GM19372 (cell line): ENCODE results near the gene AGR3.
A peak's percentile ranks its signal among the peaks of the same experiment; 100 is the strongest.
"Not testable (repeated sequence)": the region's sequence is repeated elsewhere in the genome, so short reads cannot be mapped to it uniquely, and the experiment has no call there.

Experiments
- ATAC-seq: cut with Tn5 transposase; IDR thresholded peaks from one replicate; pipeline ENCODE4 v1.9.1; 2021; ENCODE audit warnings: mild to moderate bottlenecking, low read depth, moderate library complexity; ENCODE audit not compliant: unreplicated experiment

AGR3 gene

GRCh38 chr7:16891874-16892643 lies 10.3 kb upstream of the AGR3 start:
- no peak for ATAC-seq

GRCh38 chr7:16891338-16891737 lies 9.6 kb upstream of the AGR3 start:
- peak; percentile 66 for ATAC-seq

- no peak for ATAC-seq
Measured at GRCh38 chr7:16889851-16890415, 8.2 kb upstream of the AGR3 start.

- ATAC-seq, result no peak
Measured at GRCh38 chr7:16889305-16889704, 7.5 kb upstream of the AGR3 start.

GRCh38 chr7:16883918-16884317 lies 2.1 kb upstream of the AGR3 start:
- ATAC-seq, result no peak

- ATAC-seq, result no peak
Measured at GRCh38 chr7:16880554-16880953, 1.2 kb downstream of the AGR3 start.

- ATAC-seq, result no peak
Measured at GRCh38 chr7:16879181-16879580, 2.6 kb downstream of the AGR3 start.

GRCh38 chr7:16875861-16876260 lies 5.9 kb downstream of the AGR3 start:
- ATAC-seq, result no peak

GRCh38 chr7:16874066-16874465 lies 7.7 kb downstream of the AGR3 start:
- no peak for ATAC-seq

- no peak for ATAC-seq
Measured at GRCh38 chr7:16867328-16867727, 14.5 kb downstream of the AGR3 start.

GRCh38 chr7:16853189-16853588 lies 28.6 kb downstream of the AGR3 start:
- ATAC-seq, result not testable (repeated sequence)

GRCh38 chr7:16851829-16852228 lies 30.0 kb downstream of the AGR3 start:
- ATAC-seq, result no peak

- no peak for ATAC-seq
Measured at GRCh38 chr7:16850614-16851466, 30.9 kb downstream of the AGR3 start.

GRCh38 chr7:16849296-16850148 lies 32.3 kb downstream of the AGR3 start:
- no peak for ATAC-seq

- ATAC-seq, result no peak
Measured at GRCh38 chr7:16847381-16847860, 34.4 kb downstream of the AGR3 start.

- no peak for ATAC-seq
Measured at GRCh38 chr7:16846601-16847165, 35.1 kb downstream of the AGR3 start.

- no peak for ATAC-seq
Measured at GRCh38 chr7:16845746-16846145, 36.0 kb downstream of the AGR3 start.

- ATAC-seq, result no peak
Measured at GRCh38 chr7:16841681-16842080, 40.1 kb downstream of the AGR3 start.

GRCh38 chr7:16840094-16840493 lies 41.7 kb downstream of the AGR3 start:
- no peak for ATAC-seq

GRCh38 chr7:16839646-16840045 lies 42.1 kb downstream of the AGR3 start:
- no peak for ATAC-seq
